K562 (cell line): Measurements from ENCODE around the gene ADSS1.

Experiments used
- ATF4 ChIP-seq: fragments of 450-650 bp; formaldehyde crosslinking; IDR thresholded peaks from 2 replicates; pipeline ENCODE4 v1.4.0; 2022; ENCODE audit warnings: mild to moderate bottlenecking, moderate library complexity
- ZBED1 ChIP-seq: IDR thresholded peaks from 2 replicates; pipeline ENCODE4 v1.6.1; 2014
- ZFPM2 ChIP-seq: fragments of 250-450 bp; sonication (Bioruptor Pico); IDR thresholded peaks from 2 replicates; pipeline ENCODE4 v1.5.1; 2022; ENCODE audit warnings: mild to moderate bottlenecking
- ZNF24 ChIP-seq: fragments of 450-650 bp; IDR thresholded peaks from 2 replicates; pipeline ENCODE4 v1.6.1; 2016

- TF ChIP-seq ZFPM2 (CRISPR knock-in tag) (no peak), ZBED1 (no peak), ZNF24 (no peak), ATF4 (no peak)
Measured at GRCh38 chr14:104753528-104754212, 29.6 kb downstream of the ADSS1 start.
